GM21529 (cell line): ENCODE measurements around the gene NT5DC3.

Source experiments
- ATAC-seq: cut with Tn5 transposase; IDR thresholded peaks from one replicate; pipeline ENCODE4 v1.9.1; 2021; ENCODE audit not compliant: unreplicated experiment

The NT5DC3 gene

GRCh38 chr12:103840876-103841689 is at the start of gene NT5DC3:
NT5DC3 (minus strand) TSS chr12:103841234; CDS start chr12:103841156, 78 bp downstream.
- ATAC-seq: peak; percentile 81

- ATAC-seq: no peak
Measured at GRCh38 chr12:103887738-103888137, 46.7 kb upstream of the NT5DC3 start.

DNA sequence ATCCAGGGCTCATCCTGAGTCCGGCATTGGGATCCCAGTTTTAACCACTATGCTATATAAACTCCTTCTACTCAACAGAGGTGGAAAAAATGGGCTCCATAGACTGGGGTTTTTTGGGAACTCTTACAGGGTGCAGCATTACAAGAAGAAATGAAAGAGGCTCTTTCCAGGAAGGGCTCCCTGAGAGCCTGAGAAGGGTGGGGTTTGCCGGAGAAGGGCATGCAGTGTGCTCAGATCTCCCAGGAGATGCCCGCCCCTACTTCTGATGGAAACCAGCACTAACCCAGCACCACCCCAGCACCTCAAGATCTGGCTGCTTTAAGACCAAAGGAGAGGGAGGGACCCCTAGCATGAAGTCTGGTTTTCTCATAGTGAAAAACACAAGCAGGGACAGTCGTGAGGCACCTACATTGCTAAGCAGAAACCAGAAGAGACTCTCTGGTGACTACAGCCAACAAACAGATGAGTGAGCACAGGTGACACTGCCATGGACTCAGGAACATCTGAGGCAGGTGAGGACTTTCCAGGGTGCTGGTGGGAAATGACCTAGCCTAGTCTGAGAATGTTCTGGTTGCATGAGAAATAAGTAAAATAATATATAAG is 45.3 kb upstream of the NT5DC3 start:
- no peak for ATAC-seq

GRCh38 chr12:103884316-103884715 is 43.3 kb upstream of the NT5DC3 start:
- no peak for ATAC-seq

DNA sequence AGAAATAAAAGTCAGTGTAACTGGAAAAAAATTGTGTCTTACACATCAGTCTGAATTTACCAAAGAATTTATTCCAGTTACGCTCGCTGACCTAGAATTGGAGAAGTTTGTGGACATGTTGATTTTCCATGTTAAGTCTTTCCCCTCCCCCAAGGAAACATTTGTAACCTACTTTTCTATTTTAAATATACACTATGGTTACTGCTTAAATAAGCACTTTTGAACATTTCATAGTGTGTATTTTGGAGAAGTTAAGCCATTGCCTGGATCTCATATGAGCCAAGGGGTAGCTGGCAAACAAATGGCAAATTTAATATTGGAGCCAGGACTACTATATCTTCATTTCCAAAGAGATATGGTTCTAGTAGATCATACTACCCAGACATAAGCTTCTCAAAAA is 42.9 kb upstream of the NT5DC3 start:
- ATAC-seq: no peak

- no peak for ATAC-seq
Measured at GRCh38 chr12:103882861-103883596, 42.0 kb upstream of the NT5DC3 start.

DNA sequence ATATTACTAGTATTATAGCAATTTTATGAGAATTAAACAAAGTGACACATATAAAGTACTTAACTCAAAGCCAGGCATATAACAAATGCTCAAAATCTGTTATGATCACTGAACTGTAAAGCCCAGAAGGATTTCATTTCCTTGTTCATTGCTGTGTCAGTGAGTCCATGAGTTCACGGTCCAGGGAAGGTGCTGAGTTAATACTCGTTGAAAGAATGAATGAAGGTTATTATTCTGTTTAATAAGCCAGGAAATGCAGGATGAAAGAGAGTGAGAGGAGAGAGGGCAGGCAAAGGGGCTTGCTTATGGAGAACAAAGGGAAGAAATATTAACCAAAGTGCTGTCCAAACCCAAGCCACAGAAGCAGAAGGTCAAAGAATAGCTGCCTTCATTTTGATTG is 40.2 kb upstream of the NT5DC3 start:
- ATAC-seq: no peak

- no peak for ATAC-seq
Measured at GRCh38 chr12:103880299-103881142, 39.5 kb upstream of the NT5DC3 start.

- no peak for ATAC-seq
Measured at GRCh38 chr12:103879878-103880277, 38.8 kb upstream of the NT5DC3 start.

DNA sequence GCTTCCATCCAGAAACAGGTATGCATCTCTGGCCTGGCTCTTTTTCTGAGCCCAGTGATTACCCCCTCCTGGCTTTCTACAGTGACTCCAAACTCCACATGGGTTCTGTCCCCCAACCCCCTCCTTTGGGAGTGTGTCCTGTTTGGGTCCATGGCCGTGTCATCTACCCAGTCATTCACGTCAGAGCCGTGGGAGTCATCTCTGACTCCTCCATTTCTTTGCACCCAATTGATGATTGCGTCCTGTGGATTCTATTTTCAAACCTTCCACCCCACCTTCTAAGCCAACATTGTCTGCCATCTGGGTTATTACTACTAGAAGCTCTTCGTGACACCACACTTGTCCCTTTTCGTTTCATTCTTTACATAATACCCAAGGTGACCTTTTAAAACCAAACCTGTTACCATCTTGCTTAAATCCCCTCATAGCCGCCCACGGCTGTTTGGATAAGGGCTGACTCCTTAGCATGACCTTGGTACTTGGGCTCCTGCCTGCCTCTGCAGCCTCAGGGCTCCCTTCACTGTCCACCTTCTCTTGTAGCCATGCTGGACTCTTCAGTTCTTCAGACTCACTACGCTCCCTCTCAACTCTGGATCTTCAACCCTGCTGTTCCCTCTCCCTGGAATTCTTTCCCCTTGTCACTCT is 38.1 kb upstream of the NT5DC3 start:
- ATAC-seq: no peak

- peak; percentile 64 for ATAC-seq
Measured at GRCh38 chr12:103877934-103878510, 37.0 kb upstream of the NT5DC3 start.

DNA sequence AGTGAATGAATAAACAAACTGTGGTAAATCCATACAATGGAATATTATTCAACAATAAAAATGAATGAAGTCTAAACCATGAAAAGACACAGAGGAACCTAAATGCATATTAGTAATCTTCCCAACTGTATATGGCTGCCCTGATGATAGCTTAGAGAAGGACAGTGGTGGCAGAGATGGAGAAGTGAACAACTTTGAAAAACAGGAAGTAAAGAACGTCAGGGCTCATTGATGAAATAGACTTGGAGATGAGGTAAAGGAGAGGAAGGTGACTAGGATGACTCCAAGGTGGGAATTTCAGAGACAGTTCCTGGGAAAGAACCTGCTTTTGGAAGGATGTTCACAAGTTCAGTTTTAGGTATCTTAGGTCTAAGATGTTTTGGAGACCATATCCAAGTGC is 36.3 kb upstream of the NT5DC3 start:
- ATAC-seq: no peak

DNA sequence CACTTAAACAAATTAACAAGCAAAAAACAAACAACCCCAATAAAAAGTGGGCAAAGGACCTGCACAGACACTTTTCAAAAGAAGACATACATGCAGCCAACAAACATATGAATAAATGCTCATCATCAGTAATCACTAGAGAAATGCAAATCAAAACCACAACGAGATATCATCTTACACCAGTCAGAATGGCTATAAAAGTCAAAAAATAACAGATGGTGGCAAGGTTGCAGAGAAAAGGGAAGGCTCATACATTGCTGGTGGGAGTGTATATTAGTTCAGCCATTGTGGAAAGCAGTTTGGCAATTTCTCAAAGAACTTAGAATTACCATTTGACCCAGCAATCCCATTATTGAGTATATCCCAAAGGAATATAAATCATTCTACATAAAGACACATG is 34.6 kb upstream of the NT5DC3 start:
- ATAC-seq: no peak

DNA sequence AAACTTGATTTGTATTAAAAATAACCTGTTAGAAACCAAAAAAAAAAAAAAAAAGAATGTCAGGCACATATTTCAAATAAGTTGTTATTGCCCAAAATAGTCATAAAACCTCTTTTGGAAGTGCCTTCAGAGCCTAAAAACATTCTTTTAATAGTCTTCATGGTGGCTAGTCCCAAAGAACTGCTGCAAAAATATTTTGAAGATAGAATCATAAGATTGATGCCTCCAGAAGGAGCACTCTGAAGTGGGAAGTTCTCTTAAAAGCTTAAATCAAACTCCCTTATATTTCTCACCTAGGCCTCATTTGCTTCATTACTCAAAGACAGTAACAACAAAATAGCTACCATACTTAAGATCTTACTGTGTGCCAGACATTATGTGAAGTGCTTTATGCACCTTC is 27.2 kb upstream of the NT5DC3 start:
- ATAC-seq: no peak

- no peak for ATAC-seq
Measured at GRCh38 chr12:103865151-103865730, 24.2 kb upstream of the NT5DC3 start.

DNA sequence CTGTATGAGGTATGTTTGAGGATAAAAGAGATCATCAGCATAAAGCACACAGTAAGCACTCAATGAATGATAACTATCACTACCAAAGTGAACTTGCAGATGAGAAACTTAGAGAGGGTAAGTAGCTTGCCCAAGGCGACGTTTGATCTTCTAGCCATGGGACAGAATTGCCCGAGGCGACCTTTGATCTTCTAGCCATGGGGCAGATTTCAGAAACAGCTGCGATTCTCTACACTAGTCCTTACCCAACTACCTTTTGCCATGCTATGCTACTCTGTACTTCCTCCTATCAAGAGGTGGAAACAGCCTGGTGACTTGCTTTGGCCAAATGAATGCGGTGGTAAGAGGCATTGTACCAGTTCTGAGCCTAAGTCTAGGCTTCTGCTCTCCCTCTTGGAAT is 23.7 kb upstream of the NT5DC3 start:
- ATAC-seq: no peak

DNA sequence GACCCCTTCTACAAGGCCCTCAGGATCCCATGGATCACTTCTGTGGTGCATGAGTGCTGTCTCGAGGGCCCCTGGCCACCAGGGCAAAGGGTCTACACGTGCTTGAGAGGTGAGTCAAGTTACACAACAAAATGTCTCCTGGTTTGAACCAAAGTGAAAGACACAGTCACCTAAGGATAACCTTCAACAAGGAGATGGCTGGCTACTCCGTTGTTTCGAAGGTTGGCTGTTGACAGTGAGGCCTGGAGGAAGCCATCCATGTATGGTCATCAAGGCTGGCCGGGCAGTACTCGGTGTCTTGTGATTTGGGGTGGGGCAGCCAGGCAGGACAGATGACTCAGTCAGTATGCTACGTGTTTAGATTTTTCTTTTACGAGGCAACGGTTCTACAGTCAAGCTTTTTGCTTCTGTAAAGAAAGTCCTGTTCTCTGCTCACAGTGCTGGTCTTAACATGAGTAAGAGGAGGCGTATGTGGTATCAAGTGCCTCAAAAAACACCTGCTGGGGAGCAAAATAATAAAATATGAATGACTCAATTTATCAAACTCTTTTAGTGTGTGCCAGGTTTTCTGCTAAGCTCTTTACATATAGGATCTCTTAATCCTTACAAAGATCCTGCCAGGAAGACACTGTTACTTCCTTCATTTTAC is 18.0 kb upstream of the NT5DC3 start:
- no peak for ATAC-seq

GRCh38 chr12:103858335-103858734 is 17.3 kb upstream of the NT5DC3 start:
- no peak for ATAC-seq

DNA sequence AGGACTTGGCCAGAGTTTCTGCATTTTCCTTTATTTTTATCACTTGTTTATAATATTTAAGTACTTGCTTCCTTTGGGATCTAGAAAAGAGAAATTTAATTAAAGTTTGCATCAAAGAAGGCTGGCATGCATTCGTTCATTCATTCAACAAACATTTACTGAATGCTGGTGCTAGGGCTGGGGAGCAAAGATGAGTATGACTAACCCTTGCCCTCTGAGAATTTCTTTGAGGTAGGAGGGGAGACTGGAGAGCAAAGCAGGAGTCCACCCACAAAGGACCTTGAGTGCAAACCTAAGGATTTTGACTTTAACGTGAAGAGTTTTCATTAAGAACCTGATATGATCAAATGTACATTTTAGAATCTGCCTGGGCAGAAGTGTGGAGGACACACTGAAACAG is 16.1 kb upstream of the NT5DC3 start:
- no peak for ATAC-seq
